Measurements from ENCODE around the gene PTGS1. TPM values are rescaled to one million over a fixed set of nuclear protein-coding genes. Genes with fewer than 3 reads are reported as not detected.

PTGS1 gene
- total RNA-seq, 4 donors from 2014 or later = 4.5 to 9.5 (median 5.2) TPM

- TF ChIP-seq, protein P1, sequence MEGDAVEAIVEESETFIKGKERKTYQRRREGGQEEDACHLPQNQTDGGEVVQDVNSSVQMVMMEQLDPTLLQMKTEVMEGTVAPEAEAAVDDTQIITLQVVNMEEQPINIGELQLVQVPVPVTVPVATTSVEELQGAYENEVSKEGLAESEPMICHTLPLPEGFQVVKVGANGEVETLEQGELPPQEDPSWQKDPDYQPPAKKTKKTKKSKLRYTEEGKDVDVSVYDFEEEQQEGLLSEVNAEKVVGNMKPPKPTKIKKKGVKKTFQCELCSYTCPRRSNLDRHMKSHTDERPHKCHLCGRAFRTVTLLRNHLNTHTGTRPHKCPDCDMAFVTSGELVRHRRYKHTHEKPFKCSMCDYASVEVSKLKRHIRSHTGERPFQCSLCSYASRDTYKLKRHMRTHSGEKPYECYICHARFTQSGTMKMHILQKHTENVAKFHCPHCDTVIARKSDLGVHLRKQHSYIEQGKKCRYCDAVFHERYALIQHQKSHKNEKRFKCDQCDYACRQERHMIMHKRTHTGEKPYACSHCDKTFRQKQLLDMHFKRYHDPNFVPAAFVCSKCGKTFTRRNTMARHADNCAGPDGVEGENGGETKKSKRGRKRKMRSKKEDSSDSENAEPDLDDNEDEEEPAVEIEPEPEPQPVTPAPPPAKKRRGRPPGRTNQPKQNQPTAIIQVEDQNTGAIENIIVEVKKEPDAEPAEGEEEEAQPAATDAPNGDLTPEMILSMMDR (IDR thresholded peaks at IDR 0.05; ENCODE audit: low read depth) = no peak
Observed at GRCh38 chr9:122360891-122361290, 9.9 kb upstream of the PTGS1 start.

DNA sequence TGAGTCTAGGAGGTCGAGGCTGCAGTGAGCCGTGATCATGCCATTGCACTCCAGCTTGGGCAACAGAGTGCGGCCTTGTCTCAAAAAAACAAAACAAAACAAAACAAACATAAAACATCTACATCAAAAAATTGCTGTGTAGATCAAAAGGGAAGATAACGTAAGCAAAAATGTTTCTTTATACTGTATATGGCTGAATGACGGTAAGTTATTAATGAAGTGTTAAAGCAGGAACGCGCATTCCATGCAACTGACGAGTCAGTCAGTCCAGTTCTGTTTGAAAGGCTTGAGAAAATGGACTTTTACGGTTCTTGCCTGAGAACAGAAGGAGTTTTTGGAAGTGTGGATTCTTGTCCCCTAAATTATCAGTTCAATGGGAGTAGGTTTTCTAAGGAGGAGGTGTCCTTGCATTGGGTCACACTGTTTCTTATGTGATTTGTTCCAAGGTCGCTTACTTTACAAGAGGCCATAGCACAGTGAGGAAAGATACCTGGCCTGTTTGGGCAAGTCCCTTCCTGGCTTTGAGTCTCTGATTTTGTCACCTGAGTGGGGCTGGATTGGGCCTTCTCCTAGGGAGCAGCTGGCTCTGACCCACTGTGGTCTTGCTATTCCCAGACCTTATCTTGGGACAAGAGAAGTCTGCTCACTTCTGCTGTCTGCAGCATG is 6.6 kb upstream of the PTGS1 start:
- TF ChIP-seq, protein P1 (IDR thresholded peaks at IDR 0.05; ENCODE audit: low read depth) = no peak

- TF ChIP-seq, protein P1 (IDR thresholded peaks at IDR 0.05; ENCODE audit: low read depth) = no peak
Observed at GRCh38 chr9:122364783-122365150, 6.1 kb upstream of the PTGS1 start.

- TF ChIP-seq, protein P1 (IDR thresholded peaks at IDR 0.05; ENCODE audit: low read depth) = no peak
Observed at GRCh38 chr9:122366074-122366660, 4.7 kb upstream of the PTGS1 start.

DNA sequence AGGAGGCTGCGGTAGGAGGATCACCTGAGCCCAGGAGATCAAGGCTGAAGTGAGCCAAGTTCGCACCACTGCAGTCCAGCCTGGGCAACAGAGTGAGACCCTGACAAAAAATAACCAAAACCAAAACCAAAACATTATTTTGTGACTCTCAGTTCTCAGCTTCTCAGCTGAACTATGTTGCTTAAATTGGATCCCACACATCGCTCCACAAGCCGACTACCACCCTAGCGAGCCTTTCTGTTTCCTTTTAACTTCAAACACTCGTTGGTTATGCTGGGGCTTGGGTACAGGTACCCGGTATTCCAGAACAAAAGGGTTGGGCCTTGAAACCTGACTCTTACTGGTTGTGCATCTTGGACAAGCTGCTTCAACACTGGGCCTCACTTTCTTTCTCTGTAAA is 3.8 kb upstream of the PTGS1 start:
- TF ChIP-seq, protein P1 (IDR thresholded peaks at IDR 0.05; ENCODE audit: low read depth) = no peak

DNA sequence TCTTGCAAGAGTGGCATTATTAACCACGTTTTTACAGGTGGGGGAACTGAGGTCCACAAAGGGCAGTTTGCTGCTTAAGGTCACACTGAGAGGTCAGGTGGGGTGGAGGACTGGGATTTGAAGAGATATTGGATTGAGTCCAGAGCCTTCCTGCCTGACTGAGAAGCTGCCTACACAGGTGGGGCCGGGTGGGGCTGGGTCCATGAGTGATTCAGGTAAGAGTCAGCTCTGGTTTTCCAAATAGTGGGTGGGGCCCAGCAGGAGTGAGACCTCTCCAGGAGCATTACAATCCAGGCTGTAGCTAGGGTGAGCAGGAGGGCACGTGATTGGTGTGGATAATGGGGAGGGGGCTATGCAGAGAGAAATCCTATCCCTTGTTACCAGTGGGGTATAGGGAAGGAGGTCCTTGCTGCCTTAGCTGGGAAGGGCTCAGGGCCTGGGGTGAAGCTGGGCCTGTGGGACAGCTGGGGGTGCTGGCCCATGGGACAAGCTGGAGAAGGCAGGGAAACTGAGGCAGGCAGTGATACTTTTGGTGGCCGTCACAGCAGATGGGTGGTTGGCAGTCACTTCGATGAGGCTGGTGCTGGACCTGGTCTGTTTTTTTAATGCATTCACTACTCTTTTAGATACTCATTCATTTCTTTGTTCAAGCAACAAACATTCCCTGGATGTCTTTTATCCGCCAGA is 2.9 kb upstream of the PTGS1 start:
- TF ChIP-seq, protein P1 (IDR thresholded peaks at IDR 0.05; ENCODE audit: low read depth) = no peak

- TF ChIP-seq, protein P1 (IDR thresholded peaks at IDR 0.05; ENCODE audit: low read depth) = no peak
Observed at GRCh38 chr9:122368642-122369041, 2.2 kb upstream of the PTGS1 start.
